ENCODE results near the gene TRIM66.

Gene TRIM66

DNA sequence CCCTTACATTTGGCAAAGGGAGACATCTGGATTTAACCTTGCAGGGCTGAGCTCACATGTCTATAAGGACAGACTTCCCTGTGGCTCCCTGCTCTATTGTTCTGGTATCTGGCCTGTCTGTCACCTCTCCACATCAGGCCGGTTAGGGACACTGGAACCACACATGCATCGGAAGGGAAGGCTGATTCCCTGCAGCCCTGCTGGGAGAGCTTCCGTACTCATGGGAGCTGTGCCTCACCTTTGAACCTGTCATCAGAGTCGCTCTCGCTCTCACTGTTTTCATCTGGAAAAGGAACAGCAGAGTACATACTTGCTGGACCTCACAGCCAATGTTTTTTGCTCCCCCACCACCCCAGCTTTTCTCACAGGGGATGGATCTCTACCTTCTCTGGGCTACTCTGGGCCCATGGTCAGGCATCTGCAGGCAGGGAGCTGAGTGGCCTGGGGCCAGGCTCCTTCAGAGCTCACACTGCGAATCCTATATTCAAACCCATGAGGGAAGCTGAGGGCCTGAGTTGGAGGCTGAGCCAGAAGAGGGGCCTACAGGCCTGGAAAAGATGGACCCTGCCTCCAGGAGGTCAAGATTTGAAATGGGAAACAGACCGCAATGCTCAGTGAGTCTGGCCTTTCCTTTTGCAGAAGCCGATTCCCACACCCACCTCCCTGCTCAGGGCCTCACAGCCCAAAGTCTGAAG, 31.4 kb upstream of the TRIM66 start:
- DNase-seq = no peak
- no CpG with 5 or more reads among the region's 8 CpGs for WGBS (ENCODE audit: extremely low coverage, insufficient coverage, insufficient read length)

DNA sequence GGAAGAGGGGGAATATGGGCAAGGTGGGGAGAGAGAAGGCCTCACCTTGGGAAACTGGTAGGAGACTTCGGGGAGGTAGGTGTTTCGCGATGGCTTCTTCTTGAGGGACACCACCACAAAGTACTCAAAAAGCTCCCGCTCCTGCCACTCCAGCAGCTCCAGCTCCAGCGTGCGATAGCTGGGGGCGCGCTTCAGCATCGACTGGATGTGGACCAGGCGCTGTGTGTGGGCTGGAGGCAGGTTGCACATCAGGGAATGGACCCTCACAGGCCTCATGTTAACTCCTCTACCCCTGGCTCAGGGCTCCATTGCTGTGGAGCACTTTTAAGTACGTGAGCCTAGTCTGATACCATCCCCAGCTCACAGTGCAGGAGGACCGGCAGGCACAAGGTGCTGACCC, 30.0 kb upstream of the TRIM66 start:
- Histone ChIP-seq H3K27me3 (ENCODE audit: insufficient read depth, low read length) (no peaks in the 10 kb centered on the region), H3K4ac (ENCODE audit: low read depth, low read length) (no peak overlapping the region), H3K79me1 (ENCODE audit: low read length) (peaks cover 11% of the 10 kb centered on the region), H3K36me3 (ENCODE audit: control insufficient read depth in 1 of 2, insufficient read depth in 2 of 2, low read length in 2 of 2) (peaks cover 50 to 51% of the 10 kb centered on the region in 2 experiments), H2BK120ac (ENCODE audit: insufficient read depth, low read length, poor library complexity) (no peak overlapping the region), H3K4me2 (ENCODE audit: low read length) (no peak overlapping the region), H3K9me3 (ENCODE audit: insufficient read depth, low read depth, low read length) (no peaks in the 10 kb centered on the region), H3K27ac (ENCODE audit: low read depth, low read length) (no peak overlapping the region), H3K4me3 (ENCODE audit: low read depth, low read length) (no peak overlapping the region), H3K79me2 (ENCODE audit: control insufficient read depth, insufficient read depth, low read length, poor library complexity) (peaks cover 3% of the 10 kb centered on the region), H3K23ac (ENCODE audit: low read length) (no peak overlapping the region), H2AFZ (ENCODE audit: insufficient read depth, low read length, poor library complexity) (no peak overlapping the region), H4K8ac (ENCODE audit: low read depth, low read length) (no peak overlapping the region), H3K18ac (ENCODE audit: low read length) (no peak overlapping the region), H3K14ac (ENCODE audit: low read length) (no peak overlapping the region), H3K4me1 (ENCODE audit: control insufficient read depth in 1 of 2, insufficient read depth in 2 of 2, low read length in 2 of 2) (peaks cover 20 to 25% of the 10 kb centered on the region in 2 experiments), H4K12ac (ENCODE audit: low read depth, low read length) (no peak overlapping the region), H4K91ac (ENCODE audit: low read depth, low read length) (no peak overlapping the region), H3K9ac (ENCODE audit: low read length) (no peak overlapping the region), H2AK5ac (ENCODE audit: low read length) (no peak overlapping the region), H2BK5ac (ENCODE audit: low read depth, low read length, poor library complexity) (no peak overlapping the region), H2BK12ac (ENCODE audit: low read length) (no peak overlapping the region)
- DNase-seq = no peak
- WGBS (ENCODE audit: extremely low coverage, insufficient coverage, insufficient read length) = no CpG with 5 or more reads among the region's 12 CpGs

More for the DNA sequence above, 31.4 kb upstream of the TRIM66 start:
- H3K9me3 ChIP-seq (ENCODE audit: insufficient read depth, low read depth, low read length) = no peaks in the 10 kb centered on the region
- peaks cover 29 to 33% of the 10 kb centered on the region in 2 experiments for H3K4me1 ChIP-seq (ENCODE audit: control insufficient read depth in 1 of 2, insufficient read depth in 2 of 2, low read length in 2 of 2)
- H4K91ac ChIP-seq (ENCODE audit: low read depth, low read length) = no peak overlapping the region
- H3K9ac ChIP-seq (ENCODE audit: low read length) = no peak overlapping the region
- no peak overlapping the region for H2AFZ ChIP-seq (ENCODE audit: insufficient read depth, low read length, poor library complexity)
- peaks cover 22% of the 10 kb centered on the region for H3K79me1 ChIP-seq (ENCODE audit: low read length)
- no peak overlapping the region for H3K4ac ChIP-seq (ENCODE audit: low read depth, low read length)
- H3K27ac ChIP-seq (ENCODE audit: low read depth, low read length) = no peak overlapping the region
- peaks cover 9% of the 10 kb centered on the region for H3K79me2 ChIP-seq (ENCODE audit: control insufficient read depth, insufficient read depth, low read length, poor library complexity)
- H3K4me2 ChIP-seq (ENCODE audit: low read length) = no peak overlapping the region
- H2BK120ac ChIP-seq (ENCODE audit: insufficient read depth, low read length, poor library complexity) = no peak overlapping the region
- no peak overlapping the region for H2AK5ac ChIP-seq (ENCODE audit: low read length)
- H3K27me3 ChIP-seq (ENCODE audit: insufficient read depth, low read length) = no peaks in the 10 kb centered on the region
- no peak overlapping the region for H4K8ac ChIP-seq (ENCODE audit: low read depth, low read length)
- no peak overlapping the region for H2BK5ac ChIP-seq (ENCODE audit: low read depth, low read length, poor library complexity)
- peaks cover 45 to 46% of the 10 kb centered on the region in 2 experiments for H3K36me3 ChIP-seq (ENCODE audit: control insufficient read depth in 1 of 2, insufficient read depth in 2 of 2, low read length in 2 of 2)
- H3K23ac ChIP-seq (ENCODE audit: low read length) = no peak overlapping the region
- H2BK12ac ChIP-seq (ENCODE audit: low read length) = no peak overlapping the region
- no peak overlapping the region for H3K4me3 ChIP-seq (ENCODE audit: low read depth, low read length)
- H3K14ac ChIP-seq (ENCODE audit: low read length) = no peak overlapping the region
- H4K12ac ChIP-seq (ENCODE audit: low read depth, low read length) = no peak overlapping the region
- H3K18ac ChIP-seq (ENCODE audit: low read length) = no peak overlapping the region

DNA sequence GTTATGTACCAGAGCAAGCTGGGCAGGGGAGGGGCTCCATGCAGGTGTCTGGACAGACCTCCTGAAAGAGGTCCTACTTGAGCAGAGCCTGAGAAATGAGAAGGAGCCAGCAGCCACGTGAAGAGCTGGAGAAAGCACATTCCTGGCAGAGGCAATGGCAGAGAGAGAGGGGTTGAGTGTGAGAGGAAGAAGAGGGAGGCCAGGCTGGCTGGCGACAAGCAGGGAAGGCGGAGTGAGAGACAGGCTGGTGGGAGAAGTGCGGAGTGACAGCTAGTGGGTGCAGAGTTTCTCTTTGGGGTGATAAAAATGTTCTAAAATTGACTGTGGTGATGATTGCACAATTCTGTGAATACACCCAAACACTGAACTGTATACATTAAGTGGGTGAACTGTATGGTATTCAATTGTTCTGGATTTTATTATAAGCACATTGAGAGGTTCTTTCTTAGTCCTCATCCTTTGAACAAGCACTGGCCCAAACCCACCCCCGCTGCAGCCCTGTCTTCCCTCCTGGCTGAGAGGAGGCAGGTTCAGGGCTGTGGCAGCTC, 29.5 kb upstream of the TRIM66 start:
- Histone ChIP-seq H3K14ac (ENCODE audit: low read length) (no peak overlapping the region), H4K8ac (ENCODE audit: low read depth, low read length) (no peak overlapping the region), H3K27me3 (ENCODE audit: insufficient read depth, low read length) (no peaks in the 10 kb centered on the region), H3K79me1 (ENCODE audit: low read length) (peaks cover 5% of the 10 kb centered on the region), H3K79me2 (ENCODE audit: control insufficient read depth, insufficient read depth, low read length, poor library complexity) (no peaks in the 10 kb centered on the region), H2BK120ac (ENCODE audit: insufficient read depth, low read length, poor library complexity) (no peak overlapping the region), H4K12ac (ENCODE audit: low read depth, low read length) (no peak overlapping the region), H3K9ac (ENCODE audit: low read length) (no peak overlapping the region), H3K4me3 (ENCODE audit: low read depth, low read length) (no peak overlapping the region), H2AK5ac (ENCODE audit: low read length) (no peak overlapping the region), H2BK5ac (ENCODE audit: low read depth, low read length, poor library complexity) (no peak overlapping the region), H3K9me3 (ENCODE audit: insufficient read depth, low read depth, low read length) (no peaks in the 10 kb centered on the region), H2BK12ac (ENCODE audit: low read length) (no peak overlapping the region), H3K4ac (ENCODE audit: low read depth, low read length) (no peak overlapping the region), H2AFZ (ENCODE audit: insufficient read depth, low read length, poor library complexity) (no peak overlapping the region), H3K27ac (ENCODE audit: low read depth, low read length) (no peak overlapping the region), H3K4me1 (ENCODE audit: control insufficient read depth in 1 of 2, insufficient read depth in 2 of 2, low read length in 2 of 2) (peaks cover 15 to 20% of the 10 kb centered on the region in 2 experiments), H3K4me2 (ENCODE audit: low read length) (no peak overlapping the region), H3K23ac (ENCODE audit: low read length) (no peak overlapping the region), H4K91ac (ENCODE audit: low read depth, low read length) (no peak overlapping the region), H3K18ac (ENCODE audit: low read length) (no peak overlapping the region), H3K36me3 (ENCODE audit: control insufficient read depth in 1 of 2, insufficient read depth in 2 of 2, low read length in 2 of 2) (peaks cover 51% of the 10 kb centered on the region in 2 experiments)
- DNase-seq = no peak
- WGBS (ENCODE audit: extremely low coverage, insufficient coverage, insufficient read length) = no CpG with 5 or more reads among the region's 5 CpGs

DNA sequence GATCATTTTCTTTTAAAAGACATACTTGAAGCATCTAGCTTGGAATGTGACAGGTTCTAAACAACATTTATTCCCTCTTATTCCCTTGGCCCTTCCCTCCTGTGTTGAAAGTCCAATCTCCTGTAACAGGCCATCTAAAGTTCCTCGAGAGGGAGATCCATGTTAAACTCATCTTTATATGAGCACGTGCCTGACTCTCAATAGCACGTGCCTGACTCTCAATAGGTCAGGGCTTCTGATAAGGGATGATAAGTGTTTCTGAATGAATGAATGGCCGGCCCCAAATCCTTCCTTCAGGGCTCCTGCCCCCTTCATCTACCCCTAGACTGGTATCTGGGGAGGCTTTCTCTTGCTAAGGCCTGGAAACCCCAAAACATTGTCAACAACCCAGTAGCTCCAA, 27.3 kb upstream of the TRIM66 start:
- H2AK5ac ChIP-seq (ENCODE audit: low read length) = no peak overlapping the region
- no peak overlapping the region for H2AFZ ChIP-seq (ENCODE audit: insufficient read depth, low read length, poor library complexity)
- H3K4me1 ChIP-seq (ENCODE audit: control insufficient read depth in 1 of 2, insufficient read depth in 2 of 2, low read length in 2 of 2) = peaks cover 4 to 9% of the 10 kb centered on the region in 2 experiments
- no peaks in the 10 kb centered on the region for H3K79me2 ChIP-seq (ENCODE audit: control insufficient read depth, insufficient read depth, low read length, poor library complexity)
- DNase-seq = no peak
- no peak overlapping the region for H3K9ac ChIP-seq (ENCODE audit: low read length)
- H4K8ac ChIP-seq (ENCODE audit: low read depth, low read length) = no peak overlapping the region
- no peak overlapping the region for H3K4me3 ChIP-seq (ENCODE audit: low read depth, low read length)
- no peaks in the 10 kb centered on the region for H3K9me3 ChIP-seq (ENCODE audit: insufficient read depth, low read depth, low read length)
- no peak overlapping the region for H3K18ac ChIP-seq (ENCODE audit: low read length)
- H3K4ac ChIP-seq (ENCODE audit: low read depth, low read length) = no peak overlapping the region
- no peak overlapping the region for H3K23ac ChIP-seq (ENCODE audit: low read length)
- no peak overlapping the region for H3K4me2 ChIP-seq (ENCODE audit: low read length)
- no peaks in the 10 kb centered on the region for H3K27me3 ChIP-seq (ENCODE audit: insufficient read depth, low read length)
- no peak overlapping the region for H2BK5ac ChIP-seq (ENCODE audit: low read depth, low read length, poor library complexity)
- H3K79me1 ChIP-seq (ENCODE audit: low read length) = no peaks in the 10 kb centered on the region
- H3K14ac ChIP-seq (ENCODE audit: low read length) = no peak overlapping the region
- no peak overlapping the region for H4K91ac ChIP-seq (ENCODE audit: low read depth, low read length)
- peaks cover 51 to 59% of the 10 kb centered on the region in 2 experiments for H3K36me3 ChIP-seq (ENCODE audit: control insufficient read depth in 1 of 2, insufficient read depth in 2 of 2, low read length in 2 of 2)
- no peak overlapping the region for H4K12ac ChIP-seq (ENCODE audit: low read depth, low read length)
- H2BK120ac ChIP-seq (ENCODE audit: insufficient read depth, low read length, poor library complexity) = no peak overlapping the region
- H2BK12ac ChIP-seq (ENCODE audit: low read length) = no peak overlapping the region
- WGBS (ENCODE audit: extremely low coverage, insufficient coverage, insufficient read length) = no CpG with 5 or more reads among the region's 4 CpGs
- no peak overlapping the region for H3K27ac ChIP-seq (ENCODE audit: low read depth, low read length)

All from trophoblast cell (in vitro differentiated cells and primary cell).